ENCODE measurements around the gene STAC3. TPM values are rescaled to one million over a fixed set of nuclear protein-coding genes. Genes with fewer than 3 reads are reported as not detected.
A peak's percentile ranks its signal among the peaks of the same experiment; 100 is the strongest.

The STAC3 gene
- polyA plus RNA-seq, 2 of the 4 experiments (the other 2 are of a cell fraction), result 0.40 to 0.43 TPM

- peak; percentile 21; the same call in 1 of the 2 replicates for TF ChIP-seq PBX3 (IDR thresholded peaks at IDR 0.05)
- TF ChIP-seq TFCP2L1 (CRISPR knock-in tag; IDR thresholded peaks at IDR 0.05), result no peak
- H3K9me3 ChIP-seq, result no peaks in the 10 kb centered on the region
- no peak overlapping the region for H3K4me2 ChIP-seq
- H3K4me1 ChIP-seq, result peaks cover 9% of the 10 kb centered on the region; the same call in 2 of the 3 replicates
- no peak overlapping the region for H3K4me3 ChIP-seq
- DNase-seq (ENCODE audit: low read depth in 1 of 2, low spot score in 1 of 2) (no peak), FAIRE-seq (no peak), ATAC-seq (no peak)
- ChIA-PET CTCF (interaction anchor here (1.1 to 26.5 kb wide), 7 partner anchors 7 to 217 kb away, joined by 3 to 615 read pairs (median 20); partner anchors contain the start of genes INHBE, NXPH4 and SHMT2), POLR2A (no interaction called here)
- no peak overlapping the region for H3K27ac ChIP-seq
- WGBS (ENCODE audit: missing lambda C conversion rate), result 91% methylated on average over 39 of the region's 40 CpGs
Measured at GRCh38 chr12:57236201-57236924, 14.6 kb downstream of the STAC3 start.

- 91% methylated on average over 8 of the region's 8 CpGs for WGBS (ENCODE audit: missing lambda C conversion rate)
- no peaks in the 10 kb centered on the region for H3K9me3 ChIP-seq
- POLR2A ChIA-PET, result no interaction called here
- FAIRE-seq (no peak), DNase-seq (ENCODE audit: low read depth in 1 of 2, low spot score in 1 of 2) (no peak), ATAC-seq (no peak)
- TF ChIP-seq KDM1A (IDR thresholded peaks at IDR 0.05; ENCODE audit: low read depth) (no peak), EHMT2 (IDR thresholded peaks at IDR 0.05; ENCODE audit: low read depth) (no peak), SMC3 (IDR thresholded peaks at IDR 0.05) (no peak), CBX2 (IDR thresholded peaks at IDR 0.05; ENCODE audit: borderline replicate concordance, low read depth) (no peak), CHD2 (IDR thresholded peaks at IDR 0.05; ENCODE audit: low read length, partially characterized antibody) (no peak), FOXS1 (CRISPR knock-in tag; IDR thresholded peaks at IDR 0.05) (no peak), PHF8 (IDR thresholded peaks at IDR 0.05; ENCODE audit: borderline replicate concordance, low read depth) (no peak), RCOR1 (IDR thresholded peaks at IDR 0.05; ENCODE audit: low read depth, low read length) (no peak), E2F6 (IDR thresholded peaks at IDR 0.05; ENCODE audit: borderline replicate concordance, low read depth) (no peak), POLR2A (IDR thresholded peaks at IDR 0.05; ENCODE audit: low read length) (no peak), TP53 (CRISPR knock-in tag; IDR thresholded peaks at IDR 0.05) (no peak), CHD4 (IDR thresholded peaks at IDR 0.05; ENCODE audit: borderline replicate concordance) (no peak), FOSB (CRISPR knock-in tag; IDR thresholded peaks at IDR 0.05) (no peak)
- peaks cover 9% of the 10 kb centered on the region; the same call in 2 of the 3 replicates for H3K4me1 ChIP-seq
- CTCF ChIA-PET, result interaction anchor here (1.1 to 26.5 kb wide), 3 partner anchors 8 to 20 kb away, joined by 3 to 615 read pairs (median 20); partner anchors contain the start of gene NXPH4
- no peak overlapping the region for H3K4me3 ChIP-seq
- H3K4me2 ChIP-seq, result no peak overlapping the region
- no peak overlapping the region for H3K27ac ChIP-seq
Measured at GRCh38 chr12:57235728-57236131, 15.3 kb downstream of the STAC3 start.

DNA sequence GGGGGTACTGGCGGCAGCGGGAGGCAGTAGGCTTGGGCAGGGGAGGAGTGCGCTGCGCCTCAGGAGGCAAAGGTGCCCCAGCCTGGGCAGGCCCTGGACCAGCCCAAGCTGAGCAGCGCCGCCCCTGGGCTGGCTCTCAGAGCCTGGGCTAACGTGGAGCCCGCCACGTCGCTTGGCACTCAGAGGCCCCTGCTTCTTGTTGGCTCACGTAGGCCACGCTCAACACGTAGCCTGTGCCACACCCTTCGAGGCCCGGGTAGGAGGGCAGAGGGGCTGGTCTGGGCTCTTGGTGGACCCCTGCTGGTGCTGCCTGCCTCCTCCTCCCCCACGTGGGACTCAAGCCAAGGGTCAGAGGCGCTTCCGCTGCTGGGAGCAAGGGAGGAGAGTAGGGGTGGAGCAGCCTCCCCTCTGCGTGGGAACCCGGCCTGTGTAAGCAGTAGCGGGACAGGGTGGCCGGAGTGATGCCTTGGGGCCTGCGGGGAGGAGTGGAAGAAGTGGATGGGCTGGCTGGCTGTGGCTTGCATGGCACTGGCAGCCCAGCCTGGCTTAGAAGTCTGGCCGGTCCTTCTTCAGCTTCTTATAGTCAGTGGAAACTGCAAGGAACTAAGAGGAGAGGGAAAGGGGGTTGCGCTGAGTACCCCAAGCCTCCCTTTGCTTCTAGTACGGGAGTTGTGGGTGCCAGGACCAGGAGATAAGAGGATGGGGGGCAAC is 15.8 kb downstream of the STAC3 start:
- Histone ChIP-seq H3K4me3 (no peak overlapping the region), H3K4me2 (no peak overlapping the region), H3K4me1 (peaks cover 9% of the 10 kb centered on the region; the same call in 2 of the 3 replicates), H3K9me3 (no peaks in the 10 kb centered on the region), H3K27ac (no peak overlapping the region)
- POLR2A ChIA-PET, result no interaction called here
- CTCF ChIA-PET, result interaction anchor here (1.1 to 26.5 kb wide), 3 partner anchors 8 to 19 kb away, joined by 3 to 615 read pairs (median 20); partner anchors contain the start of gene NXPH4
- DNase-seq (ENCODE audit: low read depth in 1 of 2, low spot score in 1 of 2), result no peak
- 78% methylated on average over 23 of the region's 26 CpGs for WGBS (ENCODE audit: missing lambda C conversion rate)
- no peak for ATAC-seq
- TF ChIP-seq ZFP36 (IDR thresholded peaks at IDR 0.05; ENCODE audit: borderline replicate concordance, partially characterized antibody) (no peak), EP300 (IDR thresholded peaks at IDR 0.05) (no peak), MYC (IDR thresholded peaks at IDR 0.05; ENCODE audit: borderline replicate concordance, low read length) (no peak), NR3C1 (IDR thresholded peaks at IDR 0.05) (no peak), CHD4 (IDR thresholded peaks at IDR 0.05; ENCODE audit: borderline replicate concordance) (no peak)
- TF ChIP-seq, protein P1, sequence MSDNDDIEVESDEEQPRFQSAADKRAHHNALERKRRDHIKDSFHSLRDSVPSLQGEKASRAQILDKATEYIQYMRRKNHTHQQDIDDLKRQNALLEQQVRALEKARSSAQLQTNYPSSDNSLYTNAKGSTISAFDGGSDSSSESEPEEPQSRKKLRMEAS (IDR thresholded peaks at IDR 0.05), result no peak
- TF ChIP-seq, protein P2, sequence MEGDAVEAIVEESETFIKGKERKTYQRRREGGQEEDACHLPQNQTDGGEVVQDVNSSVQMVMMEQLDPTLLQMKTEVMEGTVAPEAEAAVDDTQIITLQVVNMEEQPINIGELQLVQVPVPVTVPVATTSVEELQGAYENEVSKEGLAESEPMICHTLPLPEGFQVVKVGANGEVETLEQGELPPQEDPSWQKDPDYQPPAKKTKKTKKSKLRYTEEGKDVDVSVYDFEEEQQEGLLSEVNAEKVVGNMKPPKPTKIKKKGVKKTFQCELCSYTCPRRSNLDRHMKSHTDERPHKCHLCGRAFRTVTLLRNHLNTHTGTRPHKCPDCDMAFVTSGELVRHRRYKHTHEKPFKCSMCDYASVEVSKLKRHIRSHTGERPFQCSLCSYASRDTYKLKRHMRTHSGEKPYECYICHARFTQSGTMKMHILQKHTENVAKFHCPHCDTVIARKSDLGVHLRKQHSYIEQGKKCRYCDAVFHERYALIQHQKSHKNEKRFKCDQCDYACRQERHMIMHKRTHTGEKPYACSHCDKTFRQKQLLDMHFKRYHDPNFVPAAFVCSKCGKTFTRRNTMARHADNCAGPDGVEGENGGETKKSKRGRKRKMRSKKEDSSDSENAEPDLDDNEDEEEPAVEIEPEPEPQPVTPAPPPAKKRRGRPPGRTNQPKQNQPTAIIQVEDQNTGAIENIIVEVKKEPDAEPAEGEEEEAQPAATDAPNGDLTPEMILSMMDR (IDR thresholded peaks at IDR 0.05), result no peak
- no peak for FAIRE-seq
